SK-N-SH treated with all-trans-retinoic acid at 6 μM for 48 hours (cell line): ENCODE results near the gene NKX2-4.

Experiments used
- ATAC-seq: fragments of 200-7000 bp; cut with Tn5 transposase; 3 replicates; pipeline ENCODE4 v1.9.1; 2020; ENCODE audit warnings: mild to moderate bottlenecking, moderate library complexity
- ARNTL ChIP-seq: fragments of 450-650 bp; formaldehyde crosslinking; IDR thresholded peaks from 2 replicates; pipeline ENCODE4 v1.5.0; 2020; ENCODE audit warnings: low read depth, mild to moderate bottlenecking, moderate library complexity, borderline replicate concordance
- BACH2 ChIP-seq: fragments of 250-450 bp; sonication (Bioruptor Pico); IDR thresholded peaks from 2 replicates; pipeline ENCODE4 v1.9.0; 2021; ENCODE audit warnings: mild to moderate bottlenecking, borderline replicate concordance
- CSDC2 ChIP-seq: fragments of 250-450 bp; sonication (Bioruptor Pico); IDR thresholded peaks from 2 replicates; pipeline ENCODE4 v1.5.0; 2020; ENCODE audit warnings: mild to moderate bottlenecking, moderate library complexity
- GLIS3 ChIP-seq: fragments of 250-450 bp; sonication (Bioruptor Pico); IDR thresholded peaks from 2 replicates; pipeline ENCODE4 v1.5.0; 2020; ENCODE audit warnings: mild to moderate bottlenecking, moderate library complexity
- ISL1 ChIP-seq: fragments of 250-450 bp; sonication (Bioruptor Pico); IDR thresholded peaks from 2 replicates; pipeline ENCODE4 v2.1.2; 2022; ENCODE audit warnings: mild to moderate bottlenecking, moderate library complexity
- OSR1 ChIP-seq: fragments of 250-450 bp; sonication (Bioruptor Pico); IDR thresholded peaks from 2 replicates; pipeline ENCODE4 v1.8.0; 2022; ENCODE audit warnings: moderate library complexity, mild to moderate bottlenecking, inconsistent platforms
- RARB ChIP-seq: fragments of 250-450 bp; sonication (Bioruptor Pico); IDR thresholded peaks from 2 replicates; pipeline ENCODE4 v1.8.0; 2021; ENCODE audit warnings: mild to moderate bottlenecking, moderate library complexity
- SNAI2 ChIP-seq: fragments of 250-450 bp; sonication (Bioruptor Pico); IDR thresholded peaks from 2 replicates; pipeline ENCODE4 v1.5.0; 2020; ENCODE audit warnings: mild to moderate bottlenecking, moderate library complexity
- TCF4 ChIP-seq: fragments of 250-450 bp; sonication (Bioruptor Pico); IDR thresholded peaks from 2 replicates; pipeline ENCODE4 v1.8.0; 2021; ENCODE audit warnings: mild to moderate bottlenecking, moderate library complexity, borderline replicate concordance
- ZC3H10 ChIP-seq: fragments of 250-450 bp; sonication (Bioruptor Pico); IDR thresholded peaks from 2 replicates; pipeline ENCODE4 v1.5.1; 2021; ENCODE audit warnings: mild to moderate bottlenecking, moderate library complexity
- ZFP3 ChIP-seq: fragments of 250-450 bp; sonication (Bioruptor Pico); IDR thresholded peaks from 2 replicates; pipeline ENCODE4 v1.5.0; 2020; ENCODE audit warnings: mild to moderate bottlenecking, moderate library complexity
- ZFP30 ChIP-seq: fragments of 450-650 bp; formaldehyde crosslinking; IDR thresholded peaks from 2 replicates; pipeline ENCODE4 v1.5.0; 2022; ENCODE audit warnings: mild to moderate bottlenecking, moderate library complexity
- ZNF70 ChIP-seq: fragments of 450-650 bp; formaldehyde crosslinking; IDR thresholded peaks from 2 replicates; pipeline ENCODE4 v1.5.0; 2020; ENCODE audit warnings: mild to moderate bottlenecking, moderate library complexity
- TF ChIP-seq, protein P1 (sequence below): fragments of 250-450 bp; sonication (Bioruptor Pico); IDR thresholded peaks from 2 replicates; pipeline ENCODE4 v1.5.0; 2020; ENCODE audit warnings: mild to moderate bottlenecking, moderate library complexity
- TF ChIP-seq, protein P2 (sequence below): fragments of 250-450 bp; sonication (Bioruptor Pico); IDR thresholded peaks from 2 replicates; pipeline ENCODE4 v1.8.0; 2020; ENCODE audit warnings: mild to moderate bottlenecking, moderate library complexity, borderline replicate concordance
- TF ChIP-seq, protein P3 (sequence below): fragments of 250-450 bp; sonication (Bioruptor Pico); IDR thresholded peaks from 2 replicates; pipeline ENCODE4 v1.5.1; 2020; ENCODE audit warnings: low read depth, mild to moderate bottlenecking, moderate library complexity
- TF ChIP-seq, protein P4 (sequence below): fragments of 250-450 bp; sonication (Bioruptor Pico); IDR thresholded peaks from 2 replicates; pipeline ENCODE4 v1.5.1; 2021; ENCODE audit warnings: mild to moderate bottlenecking, moderate library complexity
- TF ChIP-seq, protein P5 (sequence below): fragments of 250-450 bp; sonication (Bioruptor Pico); IDR thresholded peaks from 2 replicates; pipeline ENCODE4 v1.8.0; 2021; ENCODE audit warnings: low read depth, mild to moderate bottlenecking, moderate library complexity, borderline replicate concordance

Gene NKX2-4

DNA sequence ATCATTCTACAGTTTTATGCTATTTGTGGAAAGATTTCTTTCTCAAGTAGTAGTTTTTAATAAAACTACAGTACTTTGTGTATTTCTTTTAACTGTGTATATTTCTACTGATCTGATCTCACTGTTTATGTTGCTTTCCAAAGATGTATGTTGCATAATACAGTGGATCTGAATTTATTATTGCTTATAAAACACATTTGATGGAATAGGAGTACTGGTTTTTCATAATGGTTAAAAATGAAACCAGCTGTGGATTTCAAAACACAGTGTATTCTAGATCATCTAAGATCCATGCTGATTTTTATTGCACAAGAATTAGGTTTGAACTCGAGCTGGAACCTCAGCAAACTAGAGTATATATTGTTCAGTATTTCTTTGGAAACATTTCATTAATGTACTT, 8.0 kb downstream of the NKX2-4 start (continued):
- TF ChIP-seq ZC3H10 (CRISPR knock-in tag), result no peak
- TF ChIP-seq, protein P1, sequence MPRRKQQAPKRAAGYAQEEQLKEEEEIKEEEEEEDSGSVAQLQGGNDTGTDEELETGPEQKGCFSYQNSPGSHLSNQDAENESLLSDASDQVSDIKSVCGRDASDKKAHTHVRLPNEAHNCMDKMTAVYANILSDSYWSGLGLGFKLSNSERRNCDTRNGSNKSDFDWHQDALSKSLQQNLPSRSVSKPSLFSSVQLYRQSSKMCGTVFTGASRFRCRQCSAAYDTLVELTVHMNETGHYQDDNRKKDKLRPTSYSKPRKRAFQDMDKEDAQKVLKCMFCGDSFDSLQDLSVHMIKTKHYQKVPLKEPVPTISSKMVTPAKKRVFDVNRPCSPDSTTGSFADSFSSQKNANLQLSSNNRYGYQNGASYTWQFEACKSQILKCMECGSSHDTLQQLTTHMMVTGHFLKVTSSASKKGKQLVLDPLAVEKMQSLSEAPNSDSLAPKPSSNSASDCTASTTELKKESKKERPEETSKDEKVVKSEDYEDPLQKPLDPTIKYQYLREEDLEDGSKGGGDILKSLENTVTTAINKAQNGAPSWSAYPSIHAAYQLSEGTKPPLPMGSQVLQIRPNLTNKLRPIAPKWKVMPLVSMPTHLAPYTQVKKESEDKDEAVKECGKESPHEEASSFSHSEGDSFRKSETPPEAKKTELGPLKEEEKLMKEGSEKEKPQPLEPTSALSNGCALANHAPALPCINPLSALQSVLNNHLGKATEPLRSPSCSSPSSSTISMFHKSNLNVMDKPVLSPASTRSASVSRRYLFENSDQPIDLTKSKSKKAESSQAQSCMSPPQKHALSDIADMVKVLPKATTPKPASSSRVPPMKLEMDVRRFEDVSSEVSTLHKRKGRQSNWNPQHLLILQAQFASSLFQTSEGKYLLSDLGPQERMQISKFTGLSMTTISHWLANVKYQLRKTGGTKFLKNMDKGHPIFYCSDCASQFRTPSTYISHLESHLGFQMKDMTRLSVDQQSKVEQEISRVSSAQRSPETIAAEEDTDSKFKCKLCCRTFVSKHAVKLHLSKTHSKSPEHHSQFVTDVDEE (CRISPR knock-in tag), result no peak

DNA sequence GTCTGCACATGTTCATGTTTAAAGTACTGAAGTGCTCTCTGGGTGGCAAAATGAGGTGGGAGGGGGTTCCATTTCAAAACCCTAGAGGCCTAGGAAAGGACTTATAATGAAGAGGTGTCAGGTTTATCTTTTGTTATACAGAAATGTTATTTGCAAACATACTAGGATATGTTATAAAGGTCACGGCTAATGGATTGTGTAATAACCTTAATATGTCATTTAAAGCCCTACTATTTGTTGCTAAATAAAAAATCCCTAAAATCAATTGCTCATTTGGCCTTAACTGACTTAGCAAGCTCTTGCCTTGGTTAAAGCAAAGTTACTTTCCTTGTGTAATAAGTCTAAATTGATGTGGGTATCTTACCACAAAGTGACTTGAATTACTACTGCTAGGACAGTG, 8.8 kb downstream of the NKX2-4 start:
- TF ChIP-seq, protein P2, sequence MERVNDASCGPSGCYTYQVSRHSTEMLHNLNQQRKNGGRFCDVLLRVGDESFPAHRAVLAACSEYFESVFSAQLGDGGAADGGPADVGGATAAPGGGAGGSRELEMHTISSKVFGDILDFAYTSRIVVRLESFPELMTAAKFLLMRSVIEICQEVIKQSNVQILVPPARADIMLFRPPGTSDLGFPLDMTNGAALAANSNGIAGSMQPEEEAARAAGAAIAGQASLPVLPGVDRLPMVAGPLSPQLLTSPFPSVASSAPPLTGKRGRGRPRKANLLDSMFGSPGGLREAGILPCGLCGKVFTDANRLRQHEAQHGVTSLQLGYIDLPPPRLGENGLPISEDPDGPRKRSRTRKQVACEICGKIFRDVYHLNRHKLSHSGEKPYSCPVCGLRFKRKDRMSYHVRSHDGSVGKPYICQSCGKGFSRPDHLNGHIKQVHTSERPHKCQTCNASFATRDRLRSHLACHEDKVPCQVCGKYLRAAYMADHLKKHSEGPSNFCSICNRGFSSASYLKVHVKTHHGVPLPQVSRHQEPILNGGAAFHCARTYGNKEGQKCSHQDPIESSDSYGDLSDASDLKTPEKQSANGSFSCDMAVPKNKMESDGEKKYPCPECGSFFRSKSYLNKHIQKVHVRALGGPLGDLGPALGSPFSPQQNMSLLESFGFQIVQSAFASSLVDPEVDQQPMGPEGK (CRISPR knock-in tag), result no peak
- no peak for TF ChIP-seq ARNTL (CRISPR knock-in tag)
- TF ChIP-seq BACH2 (CRISPR knock-in tag), result no peak
- TF ChIP-seq SNAI2 (CRISPR knock-in tag), result no peak
- no peak for TF ChIP-seq ZNF70 (CRISPR knock-in tag)
- no peak for TF ChIP-seq GLIS3 (CRISPR knock-in tag)
- TF ChIP-seq, protein P1 (CRISPR knock-in tag), result no peak
- TF ChIP-seq, protein P3, sequence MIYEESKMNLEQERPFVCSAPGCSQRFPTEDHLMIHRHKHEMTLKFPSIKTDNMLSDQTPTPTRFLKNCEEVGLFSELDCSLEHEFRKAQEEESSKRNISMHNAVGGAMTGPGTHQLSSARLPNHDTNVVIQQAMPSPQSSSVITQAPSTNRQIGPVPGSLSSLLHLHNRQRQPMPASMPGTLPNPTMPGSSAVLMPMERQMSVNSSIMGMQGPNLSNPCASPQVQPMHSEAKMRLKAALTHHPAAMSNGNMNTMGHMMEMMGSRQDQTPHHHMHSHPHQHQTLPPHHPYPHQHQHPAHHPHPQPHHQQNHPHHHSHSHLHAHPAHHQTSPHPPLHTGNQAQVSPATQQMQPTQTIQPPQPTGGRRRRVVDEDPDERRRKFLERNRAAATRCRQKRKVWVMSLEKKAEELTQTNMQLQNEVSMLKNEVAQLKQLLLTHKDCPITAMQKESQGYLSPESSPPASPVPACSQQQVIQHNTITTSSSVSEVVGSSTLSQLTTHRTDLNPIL, result no peak
- TF ChIP-seq ZC3H10 (CRISPR knock-in tag), result no peak
- no peak for TF ChIP-seq CSDC2 (CRISPR knock-in tag)
- no peak for TF ChIP-seq ISL1 (CRISPR knock-in tag)
- TF ChIP-seq ZFP30 (CRISPR knock-in tag), result no peak
- TF ChIP-seq TCF4 (CRISPR knock-in tag), result no peak
- TF ChIP-seq, protein P4, sequence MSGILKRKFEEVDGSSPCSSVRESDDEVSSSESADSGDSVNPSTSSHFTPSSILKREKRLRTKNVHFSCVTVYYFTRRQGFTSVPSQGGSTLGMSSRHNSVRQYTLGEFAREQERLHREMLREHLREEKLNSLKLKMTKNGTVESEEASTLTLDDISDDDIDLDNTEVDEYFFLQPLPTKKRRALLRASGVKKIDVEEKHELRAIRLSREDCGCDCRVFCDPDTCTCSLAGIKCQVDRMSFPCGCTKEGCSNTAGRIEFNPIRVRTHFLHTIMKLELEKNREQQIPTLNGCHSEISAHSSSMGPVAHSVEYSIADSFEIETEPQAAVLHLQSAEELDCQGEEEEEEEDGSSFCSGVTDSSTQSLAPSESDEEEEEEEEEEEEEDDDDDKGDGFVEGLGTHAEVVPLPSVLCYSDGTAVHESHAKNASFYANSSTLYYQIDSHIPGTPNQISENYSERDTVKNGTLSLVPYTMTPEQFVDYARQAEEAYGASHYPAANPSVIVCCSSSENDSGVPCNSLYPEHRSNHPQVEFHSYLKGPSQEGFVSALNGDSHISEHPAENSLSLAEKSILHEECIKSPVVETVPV (CRISPR knock-in tag), result no peak
- TF ChIP-seq, protein P5, sequence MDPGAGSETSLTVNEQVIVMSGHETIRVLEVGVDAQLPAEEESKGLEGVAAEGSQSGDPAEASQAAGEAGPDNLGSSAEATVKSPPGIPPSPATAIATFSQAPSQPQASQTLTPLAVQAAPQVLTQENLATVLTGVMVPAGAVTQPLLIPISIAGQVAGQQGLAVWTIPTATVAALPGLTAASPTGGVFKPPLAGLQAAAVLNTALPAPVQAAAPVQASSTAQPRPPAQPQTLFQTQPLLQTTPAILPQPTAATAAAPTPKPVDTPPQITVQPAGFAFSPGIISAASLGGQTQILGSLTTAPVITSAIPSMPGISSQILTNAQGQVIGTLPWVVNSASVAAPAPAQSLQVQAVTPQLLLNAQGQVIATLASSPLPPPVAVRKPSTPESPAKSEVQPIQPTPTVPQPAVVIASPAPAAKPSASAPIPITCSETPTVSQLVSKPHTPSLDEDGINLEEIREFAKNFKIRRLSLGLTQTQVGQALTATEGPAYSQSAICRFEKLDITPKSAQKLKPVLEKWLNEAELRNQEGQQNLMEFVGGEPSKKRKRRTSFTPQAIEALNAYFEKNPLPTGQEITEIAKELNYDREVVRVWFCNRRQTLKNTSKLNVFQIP (CRISPR knock-in tag), result no peak
- no peak for TF ChIP-seq OSR1
- no peak for TF ChIP-seq ZFP3 (CRISPR knock-in tag)
- ATAC-seq, result no peak

DNA sequence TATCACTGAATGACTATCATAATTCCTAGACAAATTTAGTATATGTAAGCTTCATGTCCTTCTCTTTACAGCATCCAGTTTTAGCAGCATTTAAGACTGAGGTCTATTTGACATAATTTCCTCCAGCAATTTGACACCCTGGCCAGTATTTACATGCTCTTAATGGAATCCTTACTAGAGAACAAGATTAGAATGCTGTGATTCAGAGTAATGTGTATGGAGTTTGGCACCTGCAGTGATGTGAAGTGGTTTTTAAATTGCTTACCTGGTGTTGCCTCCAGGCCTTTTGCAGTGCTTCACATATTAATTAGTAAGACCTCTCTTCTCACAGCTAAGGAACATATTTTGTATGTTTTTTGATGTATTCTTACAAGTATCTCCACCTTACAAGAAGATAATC, 9.8 kb downstream of the NKX2-4 start:
- ATAC-seq, result no peak
- TF ChIP-seq TCF4 (CRISPR knock-in tag) (no peak), CSDC2 (CRISPR knock-in tag) (no peak), BACH2 (CRISPR knock-in tag) (no peak), SNAI2 (CRISPR knock-in tag) (no peak), GLIS3 (CRISPR knock-in tag) (no peak), RARB (CRISPR knock-in tag) (no peak), ZFP30 (CRISPR knock-in tag) (no peak)
- TF ChIP-seq, protein P3, result no peak
- TF ChIP-seq, protein P2 (CRISPR knock-in tag), result no peak
- TF ChIP-seq, protein P5 (CRISPR knock-in tag), result no peak
